ENCODE measurements around the gene SNCAIP.
"Not testable (repeated sequence)": the region's sequence is repeated elsewhere in the genome, so short reads cannot be mapped to it uniquely, and the experiment has no call there.

Gene SNCAIP

GRCh38 chr5:122471031-122471751 is 159.2 kb downstream of the SNCAIP start:
- no peak for DNase-seq

DNA sequence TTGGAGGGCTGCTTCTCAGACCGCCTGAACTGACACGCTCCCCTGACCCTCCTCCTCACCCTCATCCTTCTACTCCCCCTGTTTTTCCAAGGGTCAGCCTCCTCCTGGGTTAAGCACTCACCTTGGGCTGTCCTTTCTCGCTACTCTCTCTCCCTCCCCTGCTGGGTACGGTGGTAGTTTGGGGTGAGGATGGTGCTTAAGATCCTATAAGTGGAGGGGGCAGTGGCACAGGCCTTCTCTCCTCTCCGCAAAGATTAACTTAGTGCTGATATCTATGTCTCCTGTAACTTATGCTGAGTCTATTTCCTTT is 159.7 kb downstream of the SNCAIP start:
- no peak for DNase-seq

GRCh38 chr5:122473138-122473843 is 161.3 kb downstream of the SNCAIP start:
- DNase-seq = no peak

GRCh38 chr5:122473941-122474340 is 161.9 kb downstream of the SNCAIP start:
- no peak for DNase-seq

DNA sequence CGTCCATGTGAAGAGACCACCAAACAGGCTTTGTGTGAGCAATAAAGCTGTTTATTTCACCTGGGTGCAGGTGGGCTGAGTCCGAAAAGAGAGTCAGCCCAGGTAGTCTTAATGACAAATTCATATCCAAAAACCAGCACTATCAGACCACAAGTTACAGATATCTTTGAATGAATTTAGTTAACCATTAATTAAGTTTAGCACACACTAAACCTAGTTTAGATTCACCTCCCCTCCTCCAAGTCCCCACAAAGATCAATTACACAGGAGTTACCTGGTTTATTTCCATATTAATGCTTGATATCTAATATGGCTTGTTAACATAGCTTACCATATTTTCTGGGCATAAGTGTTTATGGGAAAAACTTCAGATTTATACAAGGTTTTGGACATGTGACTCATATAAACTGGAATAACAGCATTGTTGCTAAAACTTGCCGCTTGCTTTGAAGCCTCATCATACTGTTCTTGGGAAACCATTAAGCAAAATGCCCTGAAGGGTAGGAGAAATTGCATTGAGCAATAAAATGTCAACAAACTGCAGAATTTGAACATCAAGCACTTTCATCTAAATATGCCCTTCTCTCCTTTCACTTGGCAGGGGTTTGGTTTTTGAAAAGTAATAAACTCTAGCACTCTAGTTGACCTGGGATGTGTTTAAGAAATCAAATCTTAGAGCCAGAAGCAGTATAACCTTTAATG is 166.9 kb downstream of the SNCAIP start:
- DNase-seq = no peak

GRCh38 chr5:122480146-122480545 is 168.1 kb downstream of the SNCAIP start:
- DNase-seq = no peak

- no peak for DNase-seq
Measured at GRCh38 chr5:122484103-122484502, 172.1 kb downstream of the SNCAIP start.

GRCh38 chr5:122485226-122485625 is 173.2 kb downstream of the SNCAIP start:
- no peak for DNase-seq

- DNase-seq = not testable (repeated sequence)
Measured at GRCh38 chr5:122486616-122487015, 174.6 kb downstream of the SNCAIP start.

DNA sequence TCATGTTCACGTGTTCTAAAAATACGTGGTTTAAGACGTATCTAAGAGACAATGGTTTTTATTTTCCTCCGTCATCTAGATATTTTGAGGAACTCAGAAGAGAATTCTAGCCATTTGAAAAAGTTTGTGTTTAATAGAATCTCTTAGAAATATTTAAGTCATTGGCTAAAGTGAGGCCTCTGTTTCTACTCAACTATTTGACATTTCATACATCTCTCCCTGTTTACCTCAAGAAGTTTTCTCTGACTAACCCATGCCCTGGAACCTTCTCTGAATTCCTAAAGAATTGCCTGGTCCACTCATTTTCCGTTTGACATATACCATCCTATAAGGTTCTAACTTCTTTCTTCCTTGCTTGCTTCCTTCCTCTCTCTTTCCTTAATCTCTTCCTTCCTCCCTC is 178.7 kb downstream of the SNCAIP start:
- DNase-seq = no peak

DNA sequence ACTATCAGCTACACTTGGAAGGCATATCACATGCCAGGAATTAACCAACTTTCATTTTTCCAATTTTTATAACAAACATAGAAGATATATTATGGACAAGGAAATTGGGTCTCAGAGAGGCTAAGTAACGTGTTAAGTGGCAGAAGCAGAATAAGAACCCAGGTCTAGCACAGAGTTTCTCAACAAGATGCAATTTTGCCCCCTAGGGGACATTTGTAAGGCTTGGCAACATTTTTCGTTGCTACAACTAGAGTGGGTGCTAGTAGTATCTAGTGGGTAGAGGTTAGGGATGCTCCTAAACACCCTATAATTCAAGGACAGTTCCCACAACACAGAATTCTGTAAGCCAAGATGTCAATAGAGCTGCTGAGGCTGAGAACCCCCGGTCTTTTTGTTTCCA is 180.6 kb downstream of the SNCAIP start:
- no peak for DNase-seq

DNA sequence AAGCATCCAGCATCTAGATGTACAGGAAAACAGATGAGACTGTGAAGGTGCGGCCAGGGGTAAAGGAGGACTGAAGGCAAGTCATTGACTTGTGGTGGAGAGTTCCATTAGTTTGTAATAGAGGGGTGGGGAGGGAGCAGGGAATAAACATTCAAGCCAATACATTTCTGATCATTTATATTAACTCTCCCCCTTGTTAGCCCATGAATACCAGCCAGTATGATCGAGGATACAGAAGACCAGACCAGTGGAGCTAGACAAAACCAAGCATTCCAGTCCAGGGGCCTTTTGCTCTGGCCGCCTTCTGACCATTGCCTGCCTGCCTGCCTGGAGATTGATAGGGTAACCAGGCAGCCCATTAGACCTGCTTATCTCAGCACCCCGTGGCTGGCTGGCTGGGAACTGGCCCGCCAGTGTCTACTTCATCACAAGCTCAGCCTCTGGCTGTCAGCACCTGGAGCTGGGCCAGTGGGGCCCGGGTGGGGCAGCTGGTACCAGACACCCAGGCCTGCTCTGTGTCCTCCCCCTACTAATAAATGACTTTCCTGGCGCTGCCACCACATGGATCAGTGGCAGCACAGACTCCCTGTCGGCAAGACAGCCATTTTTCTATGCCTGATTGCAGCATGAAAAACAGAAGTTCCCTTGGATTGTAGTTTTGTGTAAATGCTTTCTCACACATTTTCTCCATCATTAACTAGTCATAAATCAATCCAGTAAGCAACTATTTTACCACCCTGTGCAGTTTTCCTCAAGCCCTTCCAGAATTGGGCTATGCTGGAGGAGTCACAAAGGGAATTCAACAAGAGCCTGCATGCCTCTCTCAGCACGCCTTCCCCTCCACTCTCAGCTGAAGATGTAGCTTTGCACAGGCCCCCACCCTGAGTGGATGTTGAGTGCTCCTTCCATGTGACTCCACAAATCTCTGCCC is 181.3 kb downstream of the SNCAIP start:
- DNase-seq = no peak

GRCh38 chr5:122494109-122494508 is 182.1 kb downstream of the SNCAIP start:
- DNase-seq = no peak

GRCh38 chr5:122498163-122498562 is 186.1 kb downstream of the SNCAIP start:
- no peak for DNase-seq

DNA sequence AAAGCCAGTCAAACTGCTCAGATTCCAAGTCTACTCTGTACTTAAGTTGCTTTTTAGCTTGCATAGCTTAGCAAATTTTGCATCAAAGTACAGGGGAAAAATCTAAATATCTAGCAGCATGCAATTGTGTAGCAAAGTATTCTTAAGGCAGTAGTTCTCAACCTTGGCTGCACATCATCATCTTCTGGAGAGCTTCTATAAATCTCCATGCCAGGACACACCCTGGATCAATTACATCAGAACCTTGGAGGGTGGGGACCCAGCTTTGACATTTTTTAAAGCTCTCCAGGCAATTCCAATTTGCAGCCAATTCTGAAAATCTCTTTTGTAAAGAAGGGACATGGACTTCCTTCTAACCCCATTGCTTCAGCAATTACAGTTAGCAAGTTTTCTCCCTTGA is 187.5 kb downstream of the SNCAIP start:
- no peak for DNase-seq

DNA sequence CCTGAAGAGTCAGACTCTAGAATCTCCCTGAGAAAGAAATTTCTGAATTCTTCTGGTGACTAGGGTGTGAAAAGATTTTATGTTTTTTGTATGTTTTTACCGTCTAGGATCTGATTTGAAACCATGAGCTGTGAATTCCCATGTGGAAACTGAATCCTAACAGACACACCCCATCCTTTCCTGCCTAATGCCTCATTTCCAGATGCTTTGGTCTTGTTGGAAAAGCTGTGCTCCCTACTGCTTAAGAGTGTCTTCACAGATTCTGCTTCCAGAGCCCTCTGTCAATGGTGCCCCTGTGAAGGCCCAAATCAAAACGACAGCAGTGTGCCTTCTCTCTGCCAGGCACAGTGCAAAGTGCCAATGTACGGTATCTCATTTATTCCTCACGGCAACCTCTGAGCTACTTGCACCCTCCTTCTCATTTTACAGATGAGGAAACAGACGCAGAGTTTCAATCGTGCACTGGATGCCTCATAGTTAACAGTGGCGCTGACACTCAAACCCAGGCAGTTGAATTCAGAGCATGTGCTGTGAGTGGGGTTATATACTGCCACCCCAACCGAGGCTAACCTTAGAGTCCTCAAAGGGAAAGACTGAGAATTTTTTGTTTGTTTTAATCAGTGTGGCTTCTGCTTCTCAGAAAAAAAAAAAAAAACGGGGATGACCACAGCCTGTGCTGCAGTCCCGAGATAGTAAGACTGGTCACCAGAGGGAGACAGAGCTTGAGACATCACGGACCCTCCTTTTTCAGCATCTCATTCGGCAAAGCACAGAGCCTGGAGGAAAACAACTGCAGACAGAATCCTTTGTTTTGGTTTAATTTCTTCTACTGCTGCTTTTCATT is 188.4 kb downstream of the SNCAIP start:
- DNase-seq = no peak

- no peak for DNase-seq
Measured at GRCh38 chr5:122501089-122501435, 189.0 kb downstream of the SNCAIP start.

DNA sequence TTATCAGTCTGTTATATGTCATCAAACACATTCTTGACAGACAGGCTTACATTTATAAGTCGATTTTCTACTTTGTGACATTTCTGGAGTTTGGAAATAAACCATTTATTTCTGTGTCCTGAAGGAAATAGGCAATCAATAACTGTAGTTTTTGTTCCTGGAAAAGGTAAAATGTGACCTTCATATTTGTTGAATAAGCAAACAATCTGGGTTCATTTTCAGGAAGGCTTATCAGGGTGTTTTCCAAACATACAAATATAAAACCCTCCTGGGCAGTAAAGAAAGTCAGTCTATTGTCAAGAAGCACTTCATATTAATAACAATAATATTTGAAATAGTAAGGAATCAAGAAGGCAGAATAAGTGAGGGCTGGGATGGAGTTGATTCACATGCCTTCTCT is 195.0 kb downstream of the SNCAIP start:
- no peak for DNase-seq

GRCh38 chr5:122507581-122507980 is 195.5 kb downstream of the SNCAIP start:
- no peak for DNase-seq

GRCh38 chr5:122508623-122509022 is 196.6 kb downstream of the SNCAIP start:
- no peak for DNase-seq

Measured in bone marrow (tissue), 2 donors.